HEK293 (cell line): ENCODE data around the gene ISG15.

Experiments
- KLF10 ChIP-seq: fragments of 450-650 bp; IDR thresholded peaks from 2 replicates; pipeline ENCODE4 v1.5.1; 2018; ENCODE audit warnings: missing biosample characterization, mild to moderate bottlenecking, missing genetic modification characterization
- KLF9 ChIP-seq: fragments of 450-650 bp; formaldehyde crosslinking; IDR thresholded peaks from 2 replicates; pipeline ENCODE4 v1.5.1; 2016; ENCODE audit warnings: missing biosample characterization, missing genetic modification characterization, low read depth
- TCF7L2 ChIP-seq: IDR thresholded peaks from 2 replicates; pipeline ENCODE4 v1.6.1; 2011; ENCODE audit warnings: low read depth, mild to moderate bottlenecking, inconsistent platforms, low read length, moderate library complexity, borderline replicate concordance
- ZBTB1 ChIP-seq: fragments of 450-650 bp; formaldehyde crosslinking; IDR thresholded peaks from 2 replicates; pipeline ENCODE4 v1.5.1; 2016; ENCODE audit warnings: missing biosample characterization, missing genetic modification characterization
- ZNF169 ChIP-seq: fragments of 450-650 bp; formaldehyde crosslinking; IDR thresholded peaks from 2 replicates; pipeline ENCODE4 v1.5.1; 2016; ENCODE audit warnings: missing biosample characterization, missing genetic modification characterization
- ZNF302 ChIP-seq: fragments of 450-650 bp; formaldehyde crosslinking; IDR thresholded peaks from 2 replicates; pipeline ENCODE4 v1.5.1; 2016; ENCODE audit warnings: missing biosample characterization, missing genetic modification characterization, low read depth
- ZNF311 ChIP-seq: fragments of 450-650 bp; formaldehyde crosslinking; IDR thresholded peaks from 2 replicates; pipeline ENCODE4 v1.5.1; 2017; ENCODE audit warnings: missing biosample characterization, missing genetic modification characterization, borderline replicate concordance
- ZNF335 ChIP-seq: fragments of 450-650 bp; formaldehyde crosslinking; conservative IDR thresholded peaks from 2 replicates; pipeline ENCODE4 v1.5.1; 2016; ENCODE audit warnings: missing biosample characterization, missing genetic modification characterization
- TF ChIP-seq, protein P1 (sequence below): fragments of 450-650 bp; formaldehyde crosslinking; IDR thresholded peaks from 2 replicates; pipeline ENCODE4 v1.5.1; 2016; ENCODE audit warnings: missing biosample characterization, missing genetic modification characterization

- TF ChIP-seq TCF7L2: no peak
- TF ChIP-seq, protein P1, sequence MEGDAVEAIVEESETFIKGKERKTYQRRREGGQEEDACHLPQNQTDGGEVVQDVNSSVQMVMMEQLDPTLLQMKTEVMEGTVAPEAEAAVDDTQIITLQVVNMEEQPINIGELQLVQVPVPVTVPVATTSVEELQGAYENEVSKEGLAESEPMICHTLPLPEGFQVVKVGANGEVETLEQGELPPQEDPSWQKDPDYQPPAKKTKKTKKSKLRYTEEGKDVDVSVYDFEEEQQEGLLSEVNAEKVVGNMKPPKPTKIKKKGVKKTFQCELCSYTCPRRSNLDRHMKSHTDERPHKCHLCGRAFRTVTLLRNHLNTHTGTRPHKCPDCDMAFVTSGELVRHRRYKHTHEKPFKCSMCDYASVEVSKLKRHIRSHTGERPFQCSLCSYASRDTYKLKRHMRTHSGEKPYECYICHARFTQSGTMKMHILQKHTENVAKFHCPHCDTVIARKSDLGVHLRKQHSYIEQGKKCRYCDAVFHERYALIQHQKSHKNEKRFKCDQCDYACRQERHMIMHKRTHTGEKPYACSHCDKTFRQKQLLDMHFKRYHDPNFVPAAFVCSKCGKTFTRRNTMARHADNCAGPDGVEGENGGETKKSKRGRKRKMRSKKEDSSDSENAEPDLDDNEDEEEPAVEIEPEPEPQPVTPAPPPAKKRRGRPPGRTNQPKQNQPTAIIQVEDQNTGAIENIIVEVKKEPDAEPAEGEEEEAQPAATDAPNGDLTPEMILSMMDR (tag by site-specific recombination): no peak
- TF ChIP-seq KLF9 (tag by site-specific recombination): no peak
- TF ChIP-seq ZBTB1 (tag by site-specific recombination): no peak
- no peak for TF ChIP-seq ZNF302 (tag by site-specific recombination)
- TF ChIP-seq ZNF169: no peak
- TF ChIP-seq KLF10 (tag by site-specific recombination): no peak
- no peak for TF ChIP-seq ZNF335
- no peak for TF ChIP-seq ZNF311 (tag by site-specific recombination)
These were observed 25.4 kb downstream of the ISG15 start for GRCh38 chr1:1038694-1039093.
